CD4-positive, alpha-beta memory T cell (primary cell): ENCODE measurements around the gene GPR27. TPM values are rescaled to one million over a fixed set of nuclear protein-coding genes. Genes with fewer than 3 reads are reported as not detected.

Experiments used
- CTCF ChIA-PET: fragments of 350-600 bp; sonication (Branson Sonifier 250); formaldehyde crosslinking; loops from one replicate; lab custom pipeline; 2021; ENCODE audit warnings: inconsistent platforms; ENCODE audit not compliant: partially characterized antibody; lab: Charles Lee
- POLR2A ChIA-PET: fragments of 350-600 bp; sonication (Branson Sonifier 250); formaldehyde crosslinking; loops from one replicate; lab custom pipeline; 2021; ENCODE audit not compliant: partially characterized antibody; lab: Charles Lee
- DNase-seq, 5 donors: peaks; one replicate each; pipeline versions ENCODE4 v3.0.0 to v3.0.0-alpha.2; 2020 to 2022; ENCODE audit warnings: mixed read lengths in 1 of 5
- H3K27ac ChIP-seq: one replicate; pipeline ENCODE4 v1.7.0; 2013; ENCODE audit warnings: low read depth, low read length
- H3K27me3 ChIP-seq: 2 replicates; pipeline ENCODE4 v1.7.0; 2013; ENCODE audit warnings: mild to moderate bottlenecking, low read length, moderate library complexity; ENCODE audit not compliant: insufficient read depth
- H3K36me3 ChIP-seq: 2 replicates; pipeline ENCODE4 v1.7.0; 2013; ENCODE audit warnings: mild to moderate bottlenecking, low read length, moderate library complexity; ENCODE audit not compliant: insufficient read depth
- H3K4me1 ChIP-seq: 2 replicates; pipeline ENCODE4 v1.7.0; 2013; ENCODE audit warnings: mild to moderate bottlenecking, low read length, moderate library complexity; ENCODE audit not compliant: insufficient read depth
- H3K4me3 ChIP-seq, 2 donors: one replicate each; pipeline ENCODE4 v1.7.0; 2013; ENCODE audit warnings: low read length in 2 of 2, mild to moderate bottlenecking in 1 of 2
- H3K9me3 ChIP-seq, 2 donors: one replicate each; pipeline ENCODE4 v1.7.0; 2013; ENCODE audit warnings: low read length in 2 of 2, control low read depth in 1 of 2; ENCODE audit not compliant: control insufficient read depth in 1 of 2
- H3K27ac Mint-ChIP-seq, 7 donors: one replicate each; pipeline ENCODE4 v1.8.0; 2020 to 2021; ENCODE audit warnings: mixed read lengths in 7 of 7, mild to moderate bottlenecking in 6 of 7, inconsistent platforms in 3 of 7, moderate library complexity in 3 of 7
- H3K27me3 Mint-ChIP-seq, 2 donors: one replicate each; pipeline ENCODE4 v1.8.0; 2020 to 2021; ENCODE audit warnings: mixed read lengths in 2 of 2
- H3K36me3 Mint-ChIP-seq, 2 donors: one replicate each; pipeline ENCODE4 v1.8.0; 2020 to 2021; ENCODE audit warnings: mixed read lengths in 2 of 2, inconsistent platforms in 1 of 2, mild to moderate bottlenecking in 1 of 2
- H3K4me1 Mint-ChIP-seq, 4 donors: one replicate each; pipeline ENCODE4 v1.8.0; 2020 to 2021; ENCODE audit warnings: mixed read lengths in 4 of 4, mild to moderate bottlenecking in 1 of 4
- H3K4me3 Mint-ChIP-seq, 8 donors: one replicate each; pipeline ENCODE4 v1.8.0; 2020 to 2021; ENCODE audit warnings: mixed read lengths in 8 of 8, mild to moderate bottlenecking in 7 of 8, moderate library complexity in 6 of 8, inconsistent platforms in 3 of 8
- H3K9me3 Mint-ChIP-seq, 8 donors: one replicate each; pipeline ENCODE4 v1.8.0; 2020 to 2021; ENCODE audit warnings: mixed read lengths in 8 of 8, mild to moderate bottlenecking in 5 of 8, inconsistent platforms in 3 of 8, moderate library complexity in 1 of 8
- intact Hi-C: fragments of 100-400 bp; cut with micrococcal nuclease; formaldehyde crosslinking; loops from one replicate; pipeline ENCODE4 v1.15.1; 2023
- polyA plus RNA-seq, 2 donors: library from polyadenylated mRNA; unstranded; fragments of 300-500 nt; fragmentation: Illumina TruSeq; gene quantifications; one replicate each; pipeline ENCODE4 v1.2.3, GENCODE V29; 2021
- total RNA-seq, 2 experiments: library from RNA; stranded (reverse); gene quantifications; one replicate each; pipeline ENCODE4 v1.2.3, GENCODE V29; 2021

GPR27 gene
- total and polyA plus RNA-seq, 4 experiments from 2014 or later, result 0.17 to 1.4 (median 0.58) TPM

- Mint-ChIP-seq H3K36me3 (peaks cover 19 to 52% of the 10 kb centered on the region in 2 donors), H3K27ac (peak overlapping the region in 3 of 7 donors; percentile 80 to 83 (median 81)), H3K4me1 (peaks cover 66 to 92% (median 74%) of the 10 kb centered on the region in 4 donors), H3K4me3 (peak overlapping the region in 3 of 8 donors; percentile 25 to 47 (median 25)), H3K27me3 (no peaks in the 10 kb centered on the region), H3K9me3 (no peaks in the 10 kb centered on the region)
- Histone ChIP-seq H3K4me1 (peaks cover 87% of the 10 kb centered on the region), H3K27ac (no peak overlapping the region), H3K9me3 (no peaks in the 10 kb centered on the region), H3K4me3 (no peak overlapping the region), H3K36me3 (peaks cover 22% of the 10 kb centered on the region), H3K27me3 (no peaks in the 10 kb centered on the region)
- ChIA-PET POLR2A (interaction anchor here (0.9 to 2.0 kb wide), 5 partner anchors 9 to 164 kb away, joined by 3 to 9 read pairs (median 5); partner anchors contain the start of gene EIF4E3), CTCF (interaction anchor here (0.6 to 5.5 kb wide), 25 partner anchors 9 to 1112 kb away, joined by 3 to 100 read pairs (median 4); partner anchors contain the start of gene EIF4E3)
- intact Hi-C loops, result loop anchor here (1.0 to 2.0 kb wide), 5 partner anchors 12 to 1112 kb away; no protein-coding TSS in a partner anchor
- DNase-seq, result peak in 4 of 5 donors; percentile 50 to 59 (median 56)
Measured at GRCh38 chr3:71710906-71711494, 42.7 kb upstream of the GPR27 start.

- no peaks in the 10 kb centered on the region for H3K9me3 Mint-ChIP-seq
- H3K9me3 ChIP-seq, result no peaks in the 10 kb centered on the region
- no peak overlapping the region for H3K4me3 ChIP-seq
- peaks cover 72 to 98% (median 85%) of the 10 kb centered on the region in 4 donors for H3K4me1 Mint-ChIP-seq
- H3K36me3 ChIP-seq, result peaks cover 21% of the 10 kb centered on the region
- no peaks in the 10 kb centered on the region for H3K27me3 ChIP-seq
- H3K4me3 Mint-ChIP-seq, result peak overlapping the region in 2 of 8 donors; percentile 32 to 35
- intact Hi-C loops, result no loop called here
- POLR2A ChIA-PET, result interaction anchor here (0.9 to 1.1 kb wide), 4 partner anchors 9 to 16 kb away, joined by 3 to 4 read pairs (median 3); no protein-coding TSS in a partner anchor
- no peaks in the 10 kb centered on the region for H3K27me3 Mint-ChIP-seq
- peak overlapping the region in 5 of 7 donors; percentile 57 to 80 (median 64) for H3K27ac Mint-ChIP-seq
- no peak for DNase-seq
- CTCF ChIA-PET, result interaction anchor here (1.1 to 5.5 kb wide), 5 partner anchors 17 to 1109 kb away, joined by 3 to 100 read pairs (median 6); no protein-coding TSS in a partner anchor
- peaks cover 8 to 41% of the 10 kb centered on the region in 2 donors for H3K36me3 Mint-ChIP-seq
- no peak overlapping the region for H3K27ac ChIP-seq
- H3K4me1 ChIP-seq, result peaks cover 97% of the 10 kb centered on the region
Measured at GRCh38 chr3:71713041-71713440, 40.6 kb upstream of the GPR27 start.

GRCh38 chr3:71714595-71714994, 39.1 kb upstream of the GPR27 start:
- Mint-ChIP-seq H3K27ac (peak overlapping the region; percentile 25 to 70 (median 64)), H3K36me3 (peaks cover 8 to 34% of the 10 kb centered on the region in 2 donors), H3K4me3 (peak overlapping the region in 3 of 8 donors; percentile 3 to 47 (median 36)), H3K9me3 (no peaks in the 10 kb centered on the region), H3K4me1 (peaks cover 77 to 98% (median 87%) of the 10 kb centered on the region in 4 donors), H3K27me3 (no peaks in the 10 kb centered on the region)
- peaks cover 13% of the 10 kb centered on the region for H3K36me3 ChIP-seq
- peaks cover 100% of the 10 kb centered on the region for H3K4me1 ChIP-seq
- DNase-seq, result no peak
- H3K27me3 ChIP-seq, result no peaks in the 10 kb centered on the region
- no peaks in the 10 kb centered on the region for H3K9me3 ChIP-seq
- H3K4me3 ChIP-seq, result no peak overlapping the region
- no peak overlapping the region for H3K27ac ChIP-seq
- POLR2A ChIA-PET, result interaction anchor here (1.0 to 1.5 kb wide), 2 partner anchors 10 to 204 kb away, joined by 3 to 7 read pairs; partner anchors contain the start of gene EIF4E3
- intact Hi-C loops, result no loop called here
- CTCF ChIA-PET, result interaction anchor here (1.9 to 5.5 kb wide), 3 partner anchors 9 to 952 kb away, joined by 6 to 100 read pairs (median 7); no protein-coding TSS in a partner anchor

- Mint-ChIP-seq H3K27ac (peak overlapping the region; percentile 11 to 95 (median 81)), H3K4me3 (peak overlapping the region; percentile 14 to 75 (median 52)), H3K9me3 (no peaks in the 10 kb centered on the region), H3K36me3 (peaks cover 14 to 25% of the 10 kb centered on the region in 2 donors), H3K4me1 (peaks cover 81 to 96% (median 86%) of the 10 kb centered on the region in 4 donors), H3K27me3 (no peaks in the 10 kb centered on the region)
- no peaks in the 10 kb centered on the region for H3K27me3 ChIP-seq
- H3K36me3 ChIP-seq, result peaks cover 6% of the 10 kb centered on the region
- POLR2A ChIA-PET, result interaction anchor here (0.7 to 4.0 kb wide), 2 partner anchors 9 to 11 kb away, joined by 3 to 20 read pairs; no protein-coding TSS in a partner anchor
- no peak overlapping the region for H3K27ac ChIP-seq
- DNase-seq, result peak in 3 of 5 donors; percentile 31 to 67 (median 51)
- intact Hi-C loops, result no loop called here
- CTCF ChIA-PET, result interaction anchor here (1.8 to 4.4 kb wide), 3 partner anchors 7 to 14 kb away, joined by 3 to 28 read pairs (median 21); no protein-coding TSS in a partner anchor
- H3K4me3 ChIP-seq, result no peak overlapping the region
- H3K4me1 ChIP-seq, result peaks cover 99% of the 10 kb centered on the region
- no peaks in the 10 kb centered on the region for H3K9me3 ChIP-seq
Measured at GRCh38 chr3:71718072-71718471, 35.6 kb upstream of the GPR27 start.

GRCh38 chr3:71721002-71721401, 32.7 kb upstream of the GPR27 start:
- Mint-ChIP-seq H3K4me3 (peak overlapping the region; percentile 69 to 94 (median 82)), H3K36me3 (peaks cover 14 to 33% of the 10 kb centered on the region in 2 donors), H3K27me3 (no peaks in the 10 kb centered on the region), H3K9me3 (no peaks in the 10 kb centered on the region), H3K4me1 (peaks cover 61 to 86% (median 71%) of the 10 kb centered on the region in 4 donors), H3K27ac (peak overlapping the region; percentile 75 to 99 (median 93))
- DNase-seq, result no peak
- intact Hi-C loops, result loop anchor here (5.0 kb wide), 2 partner anchors 139 to 659 kb away; partner anchors contain the start of gene FOXP1
- Histone ChIP-seq H3K4me1 (peaks cover 84% of the 10 kb centered on the region), H3K27ac (peak overlapping the region; percentile 71), H3K4me3 (peak overlapping the region; percentile 20 to 23), H3K9me3 (no peaks in the 10 kb centered on the region), H3K36me3 (peaks cover 6% of the 10 kb centered on the region), H3K27me3 (no peaks in the 10 kb centered on the region)
- ChIA-PET CTCF (interaction anchor here (1.7 to 4.4 kb wide), 3 partner anchors 9 to 19 kb away, joined by 4 to 28 read pairs (median 21); no protein-coding TSS in a partner anchor), POLR2A (interaction anchor here (0.8 to 4.0 kb wide), 2 partner anchors 8 to 15 kb away, joined by 3 to 20 read pairs; no protein-coding TSS in a partner anchor)

- peak in 4 of 5 donors; percentile 40 to 63 (median 55) for DNase-seq
- H3K27me3 Mint-ChIP-seq, result no peaks in the 10 kb centered on the region
- H3K4me1 ChIP-seq, result peaks cover 84% of the 10 kb centered on the region
- CTCF ChIA-PET, result interaction anchor here (0.7 to 4.4 kb wide), 3 partner anchors 11 to 154 kb away, joined by 3 to 21 read pairs (median 4); no protein-coding TSS in a partner anchor
- no peaks in the 10 kb centered on the region for H3K9me3 Mint-ChIP-seq
- H3K4me3 ChIP-seq, result peak overlapping the region; percentile 20 to 60
- H3K27me3 ChIP-seq, result no peaks in the 10 kb centered on the region
- peaks cover 62 to 86% (median 74%) of the 10 kb centered on the region in 4 donors for H3K4me1 Mint-ChIP-seq
- peak overlapping the region; percentile 91 to 99 (median 93) for H3K27ac Mint-ChIP-seq
- peak overlapping the region; percentile 71 for H3K27ac ChIP-seq
- H3K36me3 ChIP-seq, result peaks cover 6% of the 10 kb centered on the region
- peak overlapping the region; percentile 69 to 94 (median 82) for H3K4me3 Mint-ChIP-seq
- peaks cover 14 to 33% of the 10 kb centered on the region in 2 donors for H3K36me3 Mint-ChIP-seq
- intact Hi-C loops, result loop anchor here (5.0 kb wide), 2 partner anchors 139 to 659 kb away; partner anchors contain the start of gene FOXP1
- H3K9me3 ChIP-seq, result no peaks in the 10 kb centered on the region
- POLR2A ChIA-PET, result interaction anchor here (4.0 kb wide), 1 partner anchor 8 kb away, joined by 20 read pairs; no protein-coding TSS in a partner anchor
Measured at GRCh38 chr3:71721651-71722157, 32.0 kb upstream of the GPR27 start.
